Activated CD4-positive, alpha-beta T cell treated with anti-CD3 and anti-CD28 coated beads, Interleukin-2, amount 10 ng/mL, durations not matched to agents 7 days and 5 days (primary cell): ENCODE data around the gene LRRC27. TPM values are rescaled to one million over a fixed set of nuclear protein-coding genes. Genes with fewer than 3 reads are reported as not detected.

Experiments
- CTCF ChIA-PET: fragments of 350-600 bp; sonication (Branson Sonifier 250); formaldehyde crosslinking; loops from one replicate; lab custom pipeline; 2021; ENCODE audit warnings: antibody characterized with exemption; lab: Charles Lee
- POLR2A ChIA-PET: fragments of 350-600 bp; sonication (Branson Sonifier 250); formaldehyde crosslinking; loops from one replicate; lab custom pipeline; 2021; ENCODE audit warnings: antibody characterized with exemption; lab: Charles Lee
- DNase-seq: peaks from one replicate; pipeline ENCODE4 v3.0.0-alpha.2; 2020
- H3K27ac Mint-ChIP-seq: one replicate; pipeline ENCODE4 v1.8.0; 2021; ENCODE audit warnings: mild to moderate bottlenecking, moderate library complexity, mixed read lengths
- H3K27me3 Mint-ChIP-seq: one replicate; pipeline ENCODE4 v1.8.0; 2021; ENCODE audit warnings: mixed read lengths
- H3K36me3 Mint-ChIP-seq: one replicate; pipeline ENCODE4 v1.8.0; 2021; ENCODE audit warnings: low read depth, mixed read lengths
- H3K4me1 Mint-ChIP-seq: one replicate; pipeline ENCODE4 v1.8.0; 2021; ENCODE audit warnings: mixed read lengths
- H3K4me3 Mint-ChIP-seq: one replicate; pipeline ENCODE4 v1.8.0; 2021; ENCODE audit warnings: mild to moderate bottlenecking, moderate library complexity, mixed read lengths
- H3K9me3 Mint-ChIP-seq: one replicate; pipeline ENCODE4 v1.8.0; 2021; ENCODE audit warnings: mixed read lengths
- total RNA-seq, 2 experiments: library from RNA; stranded (reverse); gene quantifications; one replicate each; pipeline ENCODE4 v1.2.3, GENCODE V29; 2021

Gene LRRC27
- total RNA-seq, 2 experiments from 2014 or later, result 4.4 to 6.1 TPM

DNA sequence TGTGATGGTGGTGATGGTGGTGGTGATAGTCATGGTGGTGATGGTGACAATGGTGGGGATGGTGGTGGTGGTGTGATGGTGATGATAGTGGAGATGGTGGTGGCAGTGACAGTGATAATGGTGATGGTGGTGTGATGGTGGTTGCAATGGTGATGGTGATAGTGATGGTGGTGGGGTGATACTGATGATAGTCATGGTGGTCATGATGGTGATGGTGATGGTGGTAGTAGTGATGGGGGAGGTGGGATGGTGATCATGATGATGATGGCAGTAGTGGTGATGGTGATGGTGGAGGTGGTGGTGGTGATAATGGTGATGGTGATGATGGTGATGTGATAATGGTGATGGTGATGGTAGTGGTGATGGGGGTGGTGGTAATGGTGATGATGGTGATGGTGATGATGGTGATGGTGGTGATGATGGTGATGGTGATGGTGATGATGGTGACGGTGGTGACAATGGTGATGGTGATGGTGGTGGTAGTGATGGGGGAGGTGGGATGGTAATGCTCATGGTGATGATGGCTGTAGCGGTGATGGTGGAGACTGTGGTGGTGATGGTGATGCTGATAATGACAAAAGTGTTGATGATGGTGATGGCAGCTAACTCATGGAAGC is 60.3 kb downstream of the LRRC27 start:
- no peak overlapping the region for H3K4me3 Mint-ChIP-seq
- DNase-seq, result no peak
- H3K27me3 Mint-ChIP-seq, result no peaks in the 10 kb centered on the region
- H3K4me1 Mint-ChIP-seq, result peaks cover 4% of the 10 kb centered on the region
- POLR2A ChIA-PET, result no interaction called here
- peak overlapping the region; percentile 1 for H3K27ac Mint-ChIP-seq
- H3K9me3 Mint-ChIP-seq, result peaks cover 7% of the 10 kb centered on the region
- H3K36me3 Mint-ChIP-seq, result no peaks in the 10 kb centered on the region
- CTCF ChIA-PET, result no interaction called here

DNA sequence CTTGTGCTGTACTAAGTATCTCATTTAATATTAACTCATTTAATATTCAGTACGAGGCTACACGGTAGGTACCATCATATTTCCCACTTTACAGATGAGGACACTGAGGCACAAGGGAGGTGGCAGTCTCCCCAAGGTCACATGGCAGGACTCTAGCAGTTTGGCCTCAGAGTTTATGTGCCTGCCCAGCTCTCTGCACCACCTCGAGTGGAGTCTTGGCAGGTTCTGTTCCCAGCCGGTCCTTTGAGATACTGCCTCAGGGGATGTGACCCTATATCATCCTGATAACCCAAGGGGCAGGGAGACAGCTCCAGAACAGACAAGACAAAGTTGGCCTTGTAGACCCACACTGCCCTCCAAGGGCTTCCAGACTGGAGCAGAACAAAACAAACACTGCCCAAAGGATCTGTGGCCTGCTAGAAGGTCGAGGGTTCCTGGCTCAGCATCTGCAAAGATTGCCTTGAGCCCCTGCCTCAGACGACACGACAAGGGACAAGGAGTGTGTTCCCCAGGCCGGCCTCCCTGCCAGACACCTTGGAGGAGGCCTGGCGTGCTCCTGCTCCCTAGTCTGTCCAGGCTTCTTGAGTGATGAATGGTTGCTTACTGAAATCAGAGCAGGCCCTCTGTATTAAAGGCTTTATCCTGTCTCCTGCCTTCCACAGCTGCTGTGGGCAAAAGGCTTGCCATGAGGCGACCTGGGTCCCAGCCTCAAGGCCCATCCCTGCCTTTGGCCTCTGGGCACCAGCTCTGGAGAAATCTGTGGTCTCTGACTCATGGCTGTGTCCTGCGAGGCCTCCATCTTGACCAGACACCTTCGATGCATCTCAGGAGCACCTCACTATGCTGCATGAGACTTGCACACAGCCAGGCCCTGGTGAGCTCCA is 61.1 kb downstream of the LRRC27 start:
- H3K27me3 Mint-ChIP-seq, result no peaks in the 10 kb centered on the region
- no peak for DNase-seq
- H3K27ac Mint-ChIP-seq, result no peak overlapping the region
- H3K4me1 Mint-ChIP-seq, result peaks cover 4% of the 10 kb centered on the region
- ChIA-PET POLR2A (no interaction called here), CTCF (interaction anchor here (0.8 to 1.0 kb wide), 3 partner anchors 11 to 169 kb away, joined by 3 to 4 read pairs (median 3); no protein-coding TSS in a partner anchor)
- no peak overlapping the region for H3K4me3 Mint-ChIP-seq
- peaks cover 7% of the 10 kb centered on the region for H3K9me3 Mint-ChIP-seq
- H3K36me3 Mint-ChIP-seq, result no peaks in the 10 kb centered on the region

DNA sequence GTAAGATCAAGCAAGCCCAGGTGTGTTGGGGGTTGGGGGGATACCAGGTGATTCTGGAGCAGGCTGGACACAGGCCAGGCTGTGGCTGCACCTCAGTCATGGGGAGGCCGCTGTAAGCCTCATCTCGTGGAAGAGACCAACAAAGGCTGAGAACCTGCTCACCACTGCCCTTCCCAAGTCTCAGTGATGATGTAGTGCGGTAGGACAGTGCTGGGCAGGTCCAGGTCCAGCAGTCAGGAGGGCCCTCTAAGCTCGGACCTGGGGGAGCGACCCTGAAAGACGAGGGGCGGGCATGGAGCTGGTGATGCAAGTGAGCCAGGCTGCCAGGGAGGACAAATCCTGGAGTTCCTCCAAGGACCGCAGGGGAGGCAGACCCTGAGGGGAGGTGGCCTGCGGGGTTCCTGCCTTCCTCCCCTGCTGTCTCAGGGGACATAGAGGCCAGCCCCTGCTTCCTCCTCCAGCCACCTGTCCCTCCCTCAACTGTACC is 61.7 kb downstream of the LRRC27 start:
- H3K27me3 Mint-ChIP-seq, result no peaks in the 10 kb centered on the region
- ChIA-PET POLR2A (no interaction called here), CTCF (interaction anchor here (0.8 to 1.0 kb wide), 4 partner anchors 10 to 170 kb away, joined by 3 to 4 read pairs (median 4); no protein-coding TSS in a partner anchor)
- DNase-seq, result no peak
- H3K4me1 Mint-ChIP-seq, result peaks cover 6% of the 10 kb centered on the region
- H3K27ac Mint-ChIP-seq, result no peak overlapping the region
- no peaks in the 10 kb centered on the region for H3K36me3 Mint-ChIP-seq
- H3K4me3 Mint-ChIP-seq, result no peak overlapping the region
- peaks cover 7% of the 10 kb centered on the region for H3K9me3 Mint-ChIP-seq

DNA sequence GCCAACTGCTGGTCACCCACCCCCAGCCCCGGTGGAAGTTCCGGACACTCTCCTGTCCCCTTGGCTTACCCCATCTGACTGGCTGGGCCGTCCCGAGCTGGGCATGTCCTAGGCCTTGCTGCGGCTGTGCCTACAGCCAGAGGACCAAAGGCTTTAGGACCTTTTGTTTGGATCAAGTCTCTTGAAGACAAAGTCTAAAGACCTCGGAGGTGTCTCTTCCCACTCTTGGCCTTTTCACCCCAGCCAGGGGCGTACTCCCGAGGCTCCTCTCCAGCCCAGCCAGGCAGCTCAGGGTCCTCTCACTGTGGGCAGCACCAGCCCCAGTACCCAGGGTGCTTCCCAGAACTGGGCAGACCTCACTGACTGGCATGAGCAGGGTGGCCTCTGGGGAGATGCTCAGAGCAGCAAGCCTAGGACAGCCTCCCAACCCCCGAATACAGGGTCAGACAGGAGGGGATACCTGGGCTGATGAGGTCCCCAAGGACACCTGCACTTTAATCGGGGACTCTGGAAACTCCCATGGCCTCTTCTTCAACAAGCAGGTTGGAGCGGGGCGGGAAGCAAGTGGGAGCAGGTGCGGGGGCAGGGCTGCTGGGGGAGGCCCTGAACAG is 62.3 kb downstream of the LRRC27 start:
- no peaks in the 10 kb centered on the region for H3K36me3 Mint-ChIP-seq
- no peak overlapping the region for H3K27ac Mint-ChIP-seq
- ChIA-PET CTCF (interaction anchor here (0.8 to 1.0 kb wide), 2 partner anchors 13 to 53 kb away, joined by 3 to 4 read pairs; no protein-coding TSS in a partner anchor), POLR2A (no interaction called here)
- H3K27me3 Mint-ChIP-seq, result no peaks in the 10 kb centered on the region
- no peak for DNase-seq
- H3K4me3 Mint-ChIP-seq, result no peak overlapping the region
- H3K4me1 Mint-ChIP-seq, result peaks cover 6% of the 10 kb centered on the region
- H3K9me3 Mint-ChIP-seq, result peaks cover 7% of the 10 kb centered on the region

DNA sequence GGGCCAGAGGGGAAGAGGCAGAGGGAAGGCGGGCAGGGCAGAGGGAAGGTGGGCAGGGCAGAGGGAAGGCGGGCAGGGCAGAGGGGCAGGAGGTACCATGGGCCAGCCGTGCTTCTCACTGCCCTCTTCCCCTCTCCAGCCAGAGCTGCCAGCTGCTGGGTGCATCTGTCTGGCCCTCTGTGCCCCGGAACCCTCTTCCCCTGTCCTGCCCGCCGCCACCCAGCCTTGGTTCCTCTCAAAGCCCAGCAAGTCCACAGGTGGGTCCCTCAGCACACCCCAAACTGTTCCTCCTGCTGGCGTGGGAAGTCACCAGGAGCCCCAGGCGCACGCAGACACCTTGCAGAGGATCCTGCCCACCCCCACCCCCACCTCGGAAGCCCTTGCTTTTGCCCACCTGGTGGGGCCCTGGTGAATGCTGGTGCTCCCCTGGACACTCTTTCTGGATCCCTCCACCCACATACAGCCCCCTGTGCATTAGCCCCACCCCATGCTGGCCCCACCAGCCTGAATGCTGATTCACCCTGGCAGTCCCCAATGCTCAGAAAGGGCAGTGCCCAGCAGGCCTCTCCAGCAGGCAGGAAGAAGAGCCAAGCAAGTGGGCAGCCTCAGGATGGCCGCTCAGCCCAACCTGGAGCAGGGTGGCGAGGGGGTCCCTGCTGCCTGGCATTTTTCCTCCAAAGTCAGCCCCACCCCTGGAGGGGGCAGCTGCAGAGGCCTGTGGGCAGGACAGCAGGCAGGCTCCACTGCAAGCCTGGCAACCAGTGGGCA is 63.1 kb downstream of the LRRC27 start:
- no peak for DNase-seq
- POLR2A ChIA-PET, result no interaction called here

DNA sequence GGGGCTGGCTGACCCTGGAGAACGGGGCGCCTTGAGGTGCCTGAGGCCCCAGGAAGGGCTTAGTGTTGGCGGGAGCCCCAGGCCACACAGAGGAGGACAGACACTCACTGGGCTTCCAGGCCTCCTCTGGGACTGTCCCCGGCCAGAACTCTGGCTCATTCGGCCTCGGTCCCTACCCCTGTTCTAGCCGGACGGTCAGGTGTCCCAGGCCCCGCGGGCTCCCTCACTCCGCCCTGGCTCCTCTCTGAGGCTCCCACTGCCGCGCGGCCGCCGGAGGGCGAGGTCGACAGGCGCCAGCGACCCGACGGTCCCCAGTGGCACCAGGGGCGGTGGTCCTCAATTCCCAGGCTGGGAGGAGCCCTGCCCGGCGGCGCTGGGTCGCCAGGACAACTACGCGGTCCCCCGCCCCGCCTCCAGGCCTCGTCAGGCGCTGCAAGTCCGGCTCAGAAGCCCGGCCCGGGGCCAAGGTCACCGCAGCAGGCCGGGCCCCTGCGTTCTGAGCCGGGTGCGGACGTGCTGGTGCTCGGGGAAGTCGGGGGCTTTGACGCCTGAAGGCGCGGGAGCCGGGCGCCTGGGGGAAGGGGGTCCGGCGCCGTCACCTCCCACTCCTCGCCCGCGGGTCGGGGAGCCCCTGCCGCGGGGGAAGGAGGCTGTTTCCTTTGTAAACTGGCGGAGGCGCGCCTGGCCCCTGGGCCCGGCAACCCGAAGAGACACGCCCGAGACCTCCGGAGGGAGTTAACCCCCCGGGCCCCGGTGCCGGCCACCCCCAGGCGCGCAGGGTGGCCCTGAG is 63.9 kb downstream of the LRRC27 start:
- Mint-ChIP-seq H3K9me3 (peaks cover 7% of the 10 kb centered on the region), H3K27ac (no peak overlapping the region), H3K4me3 (no peak overlapping the region), H3K36me3 (no peaks in the 10 kb centered on the region), H3K27me3 (no peaks in the 10 kb centered on the region), H3K4me1 (peaks cover 10% of the 10 kb centered on the region)
- CTCF ChIA-PET, result no interaction called here
- POLR2A ChIA-PET, result no interaction called here
- DNase-seq, result no peak

More for the DNA sequence above, 63.1 kb downstream of the LRRC27 start:
- H3K27ac Mint-ChIP-seq, result peak overlapping the region; percentile 6
- H3K4me3 Mint-ChIP-seq, result peak overlapping the region; percentile 19
- peaks cover 10% of the 10 kb centered on the region for H3K4me1 Mint-ChIP-seq
- H3K36me3 Mint-ChIP-seq, result no peaks in the 10 kb centered on the region
- peaks cover 7% of the 10 kb centered on the region for H3K9me3 Mint-ChIP-seq
- no peaks in the 10 kb centered on the region for H3K27me3 Mint-ChIP-seq
- CTCF ChIA-PET, result no interaction called here

GRCh38 chr10:132396494-132397035 is 64.6 kb downstream of the LRRC27 start:
- ChIA-PET POLR2A (no interaction called here), CTCF (interaction anchor here (1.3 to 2.0 kb wide), 3 partner anchors 32 to 50 kb away, joined by 3 to 7 read pairs (median 4); no protein-coding TSS in a partner anchor)
- peak; percentile 65 for DNase-seq
- H3K27ac Mint-ChIP-seq, result no peak overlapping the region
- no peaks in the 10 kb centered on the region for H3K27me3 Mint-ChIP-seq
- H3K9me3 Mint-ChIP-seq, result peaks cover 7% of the 10 kb centered on the region
- H3K4me3 Mint-ChIP-seq, result no peak overlapping the region
- H3K36me3 Mint-ChIP-seq, result no peaks in the 10 kb centered on the region
- peaks cover 10% of the 10 kb centered on the region for H3K4me1 Mint-ChIP-seq

GRCh38 chr10:132397036-132397541 is 65.1 kb downstream of the LRRC27 start, which contains the start of gene PWWP2B:
Gene PWWP2B, plus strand, starts transcription at chr10:132397200. Its CDS starts 27 bp downstream, at chr10:132397227.
- H3K36me3 Mint-ChIP-seq, result no peaks in the 10 kb centered on the region
- H3K27ac Mint-ChIP-seq, result peak within 1 kb of the TSS; percentile 84
- peak; percentile 69 for DNase-seq
- H3K9me3 Mint-ChIP-seq, result peaks cover 5% of the 10 kb centered on the region
- no peaks in the 10 kb centered on the region for H3K27me3 Mint-ChIP-seq
- peak within 1 kb of the TSS; percentile 82 for H3K4me3 Mint-ChIP-seq
- H3K4me1 Mint-ChIP-seq, result peaks cover 10% of the 10 kb centered on the region
- POLR2A ChIA-PET, result no interaction called here
- CTCF ChIA-PET, result interaction anchor here (1.3 to 2.0 kb wide), 3 partner anchors 32 to 50 kb away, joined by 3 to 7 read pairs (median 4); no protein-coding TSS in a partner anchor

- peak; percentile 31 for DNase-seq
- H3K4me3 Mint-ChIP-seq, result peak overlapping the region; percentile 82
- H3K27ac Mint-ChIP-seq, result peak overlapping the region; percentile 84
- peaks cover 10% of the 10 kb centered on the region for H3K4me1 Mint-ChIP-seq
- ChIA-PET CTCF (interaction anchor here (1.3 to 2.0 kb wide), 3 partner anchors 31 to 49 kb away, joined by 3 to 7 read pairs (median 4); no protein-coding TSS in a partner anchor), POLR2A (no interaction called here)
- no peaks in the 10 kb centered on the region for H3K9me3 Mint-ChIP-seq
- no peaks in the 10 kb centered on the region for H3K36me3 Mint-ChIP-seq
- no peaks in the 10 kb centered on the region for H3K27me3 Mint-ChIP-seq
Observed at GRCh38 chr10:132397671-132398565, 65.9 kb downstream of the LRRC27 start.

GRCh38 chr10:132398566-132398991 is 66.6 kb downstream of the LRRC27 start:
- POLR2A ChIA-PET, result no interaction called here
- H3K9me3 Mint-ChIP-seq, result no peaks in the 10 kb centered on the region
- no peak for DNase-seq
- H3K27ac Mint-ChIP-seq, result no peak overlapping the region
- no peaks in the 10 kb centered on the region for H3K36me3 Mint-ChIP-seq
- no peaks in the 10 kb centered on the region for H3K27me3 Mint-ChIP-seq
- H3K4me3 Mint-ChIP-seq, result peak overlapping the region; percentile 82
- H3K4me1 Mint-ChIP-seq, result peaks cover 10% of the 10 kb centered on the region
- CTCF ChIA-PET, result interaction anchor here (2.0 kb wide), 1 partner anchor 48 kb away, joined by 7 read pairs; no protein-coding TSS in a partner anchor
